ENCODE data around the gene PHF13. TPM values are rescaled to one million over a fixed set of nuclear protein-coding genes. Genes with fewer than 3 reads are reported as not detected.

Gene PHF13
- total and polyA plus RNA-seq, 9 of the 15 experiments (the other 6 are each of a cell fraction or from before 2014, with no cell fraction given): 1.8 to 36.1 (median 11.7) TPM

DNA sequence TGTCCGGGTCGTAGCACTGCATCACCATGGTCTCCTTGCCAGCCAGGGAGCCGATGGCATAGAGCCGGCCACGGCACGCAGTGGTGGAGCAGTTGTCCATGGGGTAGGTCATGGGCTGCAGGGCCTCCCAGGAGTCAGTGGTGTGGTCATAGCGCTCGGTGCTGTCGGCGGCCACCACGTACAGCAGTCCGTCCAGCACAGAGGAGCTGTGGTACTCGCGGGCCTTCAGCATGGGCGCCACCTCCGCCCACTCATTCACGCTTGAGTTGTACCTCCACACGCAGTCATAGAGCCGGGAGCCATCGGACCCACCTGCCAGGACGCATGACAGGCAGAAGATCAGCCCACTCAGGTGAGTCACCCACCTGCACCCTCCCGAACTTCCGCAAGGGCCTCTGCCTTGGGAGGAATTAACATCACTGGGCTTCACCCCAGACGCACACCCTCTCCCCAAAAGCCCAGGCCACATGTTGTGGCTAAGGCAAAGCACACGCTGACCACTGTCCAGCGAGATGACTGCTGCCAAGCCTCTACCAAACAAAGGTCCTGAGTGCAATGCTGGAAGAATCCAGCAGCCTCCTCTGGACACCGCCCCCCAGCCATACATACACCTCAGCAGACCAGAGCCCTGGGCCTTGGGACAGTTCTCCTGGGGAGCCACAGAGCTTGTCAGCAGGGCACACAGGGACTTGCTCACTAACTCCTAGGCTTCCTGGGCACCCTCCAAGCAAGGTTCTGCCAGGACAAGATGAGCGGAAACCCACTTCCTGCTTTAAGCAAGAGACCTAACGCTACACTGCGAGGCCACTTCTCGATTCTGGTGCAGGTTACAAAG, 14.2 kb upstream of the PHF13 start (continued):
- TF ChIP-seq, protein P1, sequence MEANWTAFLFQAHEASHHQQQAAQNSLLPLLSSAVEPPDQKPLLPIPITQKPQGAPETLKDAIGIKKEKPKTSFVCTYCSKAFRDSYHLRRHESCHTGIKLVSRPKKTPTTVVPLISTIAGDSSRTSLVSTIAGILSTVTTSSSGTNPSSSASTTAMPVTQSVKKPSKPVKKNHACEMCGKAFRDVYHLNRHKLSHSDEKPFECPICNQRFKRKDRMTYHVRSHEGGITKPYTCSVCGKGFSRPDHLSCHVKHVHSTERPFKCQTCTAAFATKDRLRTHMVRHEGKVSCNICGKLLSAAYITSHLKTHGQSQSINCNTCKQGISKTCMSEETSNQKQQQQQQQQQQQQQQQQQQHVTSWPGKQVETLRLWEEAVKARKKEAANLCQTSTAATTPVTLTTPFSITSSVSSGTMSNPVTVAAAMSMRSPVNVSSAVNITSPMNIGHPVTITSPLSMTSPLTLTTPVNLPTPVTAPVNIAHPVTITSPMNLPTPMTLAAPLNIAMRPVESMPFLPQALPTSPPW (CRISPR knock-in tag; IDR thresholded peaks at IDR 0.05): no peak
- TF ChIP-seq, protein P2, sequence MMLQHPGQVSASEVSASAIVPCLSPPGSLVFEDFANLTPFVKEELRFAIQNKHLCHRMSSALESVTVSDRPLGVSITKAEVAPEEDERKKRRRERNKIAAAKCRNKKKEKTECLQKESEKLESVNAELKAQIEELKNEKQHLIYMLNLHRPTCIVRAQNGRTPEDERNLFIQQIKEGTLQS (IDR thresholded peaks at IDR 0.05): peak; percentile 21; the same call in 1 of the 2 replicates
- TF ChIP-seq, protein P2 (CRISPR knock-in tag; conservative IDR thresholded peaks at IDR 0.05): no peak
- TF ChIP-seq ZNF699 (CRISPR knock-in tag; IDR thresholded peaks at IDR 0.05; ENCODE audit: insufficient replicate concordance) (no peak), PRMT5 (CRISPR knock-in tag; IDR thresholded peaks at IDR 0.05) (no peak), POLR2AphosphoS5 (IDR thresholded peaks at IDR 0.05; ENCODE audit: control insufficient read depth, insufficient read depth, low read depth, low read length) (0 out of 2 replicates have a peak, but pooled peaks have one; percentile 17), SOX6 (IDR thresholded peaks at IDR 0.05) (no peak), PHF8 (IDR thresholded peaks at IDR 0.05; ENCODE audit: borderline replicate concordance, low read length) (no peak), CBFA2T2 (conservative IDR thresholded peaks at IDR 0.05) (no peak), ZNF41 (CRISPR knock-in tag; conservative IDR thresholded peaks at IDR 0.05) (no peak), SPI1 (IDR thresholded peaks at IDR 0.05; ENCODE audit: borderline replicate concordance, low read depth, low read length) (0 out of 2 replicates have a peak, but pooled peaks have one; percentile 42), ZNF764 (CRISPR knock-in tag; IDR thresholded peaks at IDR 0.05; ENCODE audit: low read depth) (no peak), CGGBP1 (CRISPR knock-in tag; IDR thresholded peaks at IDR 0.05) (no peak), BMI1 (IDR thresholded peaks at IDR 0.05; ENCODE audit: low read length) (no peak), MIER1 (IDR thresholded peaks at IDR 0.05; ENCODE audit: low read depth) (no peak), HES1 (IDR thresholded peaks at IDR 0.05; ENCODE audit: low read depth) (no peak), HMBOX1 (IDR thresholded peaks at IDR 0.05) (no peak), SIN3B (IDR thresholded peaks at IDR 0.05; ENCODE audit: low read depth) (no peak), POLR2B (IDR thresholded peaks at IDR 0.05; ENCODE audit: low read depth, partially characterized antibody) (no peak), ZFX (CRISPR knock-in tag; IDR thresholded peaks at IDR 0.05) (no peak), ZNF395 (CRISPR knock-in tag; IDR thresholded peaks at IDR 0.05) (no peak), KHSRP (IDR thresholded peaks at IDR 0.05) (no peak), ZNF551 (CRISPR knock-in tag; IDR thresholded peaks at IDR 0.05) (no peak), OTX1 (CRISPR knock-in tag; IDR thresholded peaks at IDR 0.05) (no peak)

Measured in K562 (cell line).